Heart left ventricle (tissue), 16 donors: ENCODE results near the gene IQSEC1. TPM values are rescaled to one million over a fixed set of nuclear protein-coding genes. Genes with fewer than 3 reads are reported as not detected.
A peak's percentile ranks its signal among the peaks of the same experiment; 100 is the strongest.

Experiments
- ATAC-seq, 4 donors: fragments of 200-7000 bp; cut with Tn5 transposase; one replicate each; pipeline ENCODE4 v1.9.1; 2020 to 2022; ENCODE audit warnings: moderate library complexity in 4 of 4, mild to moderate bottlenecking in 3 of 4, moderate number of reproducible peaks in 1 of 4
- DNase-seq, 5 donors: peaks; one replicate each; pipeline ENCODE4 v3.0.0-alpha.2; 2020
- H3K27ac ChIP-seq, 12 donors: fragments of 200-600 bp; sonication (generic) in 4 of 12; one replicate each; pipeline versions ENCODE4 v1.5.0 to v1.8.0; 2016 to 2022; ENCODE audit warnings: mild to moderate bottlenecking in 2 of 12
- H3K27me3 ChIP-seq, 9 donors: fragments of 200-600 bp; sonication (generic) in 2 of 9; one replicate each; pipeline versions ENCODE4 v1.5.1 to v1.8.0; 2016 to 2022; ENCODE audit warnings: mild to moderate bottlenecking in 3 of 9
- H3K36me3 ChIP-seq, 9 donors: fragments of 200-600 bp; sonication (generic) in 2 of 9; one replicate each; pipeline versions ENCODE4 v1.5.0 to v1.8.0; 2018 to 2022; ENCODE audit warnings: mild to moderate bottlenecking in 2 of 9
- H3K4me1 ChIP-seq, 12 donors: fragments of 200-600 bp; sonication (generic) in 4 of 12; one replicate each; pipeline versions ENCODE4 v1.5.0 to v1.8.0; 2016 to 2022; ENCODE audit warnings: mild to moderate bottlenecking in 3 of 12
- H3K4me3 ChIP-seq, 12 donors: fragments of 200-600 bp; sonication (generic) in 4 of 12; one replicate each; pipeline versions ENCODE4 v1.5.0 to v1.8.0; 2017 to 2022; ENCODE audit warnings: mild to moderate bottlenecking in 9 of 12, moderate library complexity in 4 of 12
- H3K9me3 ChIP-seq, 12 donors: fragments of 200-600 bp; sonication (generic) in 4 of 12; one replicate each; pipeline versions ENCODE4 v1.5.0 to v1.8.0; 2016 to 2022; ENCODE audit warnings: mild to moderate bottlenecking in 1 of 12
- CTCF ChIP-seq, 12 donors: fragments of 200-600 bp; sonication (generic) in 4 of 12; IDR thresholded peaks; one replicate each; pipeline versions ENCODE4 v1.5.0 to v1.8.0; 2018 to 2022; ENCODE audit warnings: antibody characterized with exemption in 12 of 12, mild to moderate bottlenecking in 5 of 12
- POLR2A ChIP-seq, 2 donors: fragments of 450-650 bp; IDR thresholded peaks; one replicate each; pipeline ENCODE4 v1.6.1; 2017; ENCODE audit warnings: antibody characterized with exemption in 2 of 2, mild to moderate bottlenecking in 2 of 2, moderate library complexity in 2 of 2
- WGBS, 4 donors: extraction: QIAGEN DNeasy Blood & Tissue Kit in 2 of 4; methylation state at CpG; one replicate each; pipeline versions ENCODE4 v1.1.5 to v1.1.7; 2013 to 2018; 5-methylcytosine and 5-hydroxymethylcytosine counted together
- intact Hi-C, 10 donors: fragments of 100-400 bp; cut with DNase I; formaldehyde crosslinking; loops; one replicate each; pipeline versions ENCODE4 v1.11.1 to v1.14.2; 2022
- polyA plus RNA-seq, 2 donors: library from polyadenylated mRNA; stranded (reverse); fragments of 200-250 nt; gene quantifications; one replicate each; pipeline ENCODE4 v1.2.3, GENCODE V29; 2013
- total RNA-seq, 9 donors: library from RNA; depleted of rRNA in 2 of 9; stranded (reverse); fragments of >200 nt in 2 of 9; fragmentation: NEBNext Ultra II Directional in 3 of 9; extraction: Animal tissue kit (Norgen Biotek cat#: 25700) in 3 of 9; gene quantifications; one replicate each; pipeline versions ENCODE4 v1.1.0 to v1.2.4, GENCODE V29; 2016 to 2023
- donor health status: ischemic (EF 13 %, LVEDD 7.1; RV severe dilation, severe dysfunction).
- donor health status: healthy with polysubstance abuse.
- donor health status: DM: no; HTN: yes; CAD: no.
- donor health status: DM: no; HTN: no; CAD: no.
- donor health status: ischemic (EF 25% LVEDD 6.9; RV normal size, moderate dysfunction).
- donor health status: ischemic (EF 25% LVEDD 5.7; RV mildly dilated, moderate dysfunction).
- donor health status: healthy.
- donor health status: DM: yes; HTN: yes; CAD: no.
- donor health status: ischemic (EF 35%, LVEDD 5.7; RV mildly dilated, moderate dysfunction).
- donor health status: nonischemic (EF 11% LVEDD 7.7; RV severe dilation, severe dysfunction).
- donor health status: DM: yes; HTN: yes; CAD: no.
- donor health status: PGD.
- donor health status: ischemic (EF 29% LVEDD 5.4; RV normal size, mild dysfunction).
- donor health status: nonischemic (EF 23%, LVEDD 6.1; RV moderate dilation, normal function).

IQSEC1 gene
- total and polyA plus RNA-seq, 11 donors = 28.8 to 79.1 (median 62.2) TPM

DNA sequence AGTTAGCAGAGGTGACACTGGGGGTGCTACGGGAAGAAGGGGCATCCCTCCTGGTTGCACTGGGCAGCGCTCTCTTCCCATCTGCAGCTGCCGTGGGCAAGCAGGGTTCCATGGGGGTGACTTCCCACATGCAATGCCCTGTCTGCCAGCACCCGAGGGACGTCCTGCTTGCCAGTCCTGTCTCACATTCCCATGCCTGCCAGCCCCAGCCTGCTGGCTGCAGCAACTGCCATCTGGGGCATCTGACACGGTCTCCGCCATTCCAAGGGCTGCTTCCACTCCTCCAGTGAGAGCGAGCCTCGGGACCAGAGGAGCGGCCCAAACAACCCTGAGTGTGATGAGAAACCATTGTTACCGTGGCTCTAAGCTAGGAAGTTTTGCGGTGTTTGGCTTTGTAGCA is 186.5 kb downstream of the IQSEC1 start:
- TF ChIP-seq CTCF (IDR thresholded peaks at IDR 0.05) = no peak
- TF ChIP-seq POLR2A (IDR thresholded peaks at IDR 0.05) = no peak
- Histone ChIP-seq H3K4me3 (no peak overlapping the region), H3K9me3 (no peaks in the 10 kb centered on the region), H3K36me3 (no peaks in the 10 kb centered on the region), H3K27ac (no peak overlapping the region), H3K27me3 (peaks cover 0 to 7% (median 0%) of the 10 kb centered on the region in 9 donors), H3K4me1 (peaks cover 0 to 15% (median 3%) of the 10 kb centered on the region in 12 donors)
- ATAC-seq (no peak), DNase-seq (peak in 2 of 5 donors; percentile 22 to 27)
- WGBS, 4 donors = 78 to 88% (median 84%) methylated on average over 12 of the region's 12 CpGs
- intact Hi-C loops = no loop called here

GRCh38 chr3:12886106-12886679 is 187.0 kb downstream of the IQSEC1 start:
- peak in 2 of 5 donors; percentile 2 to 3 for DNase-seq
- Histone ChIP-seq H3K4me1 (peaks cover 0 to 11% (median 0%) of the 10 kb centered on the region in 12 donors), H3K9me3 (no peaks in the 10 kb centered on the region), H3K27me3 (peaks cover 0 to 7% (median 0%) of the 10 kb centered on the region in 9 donors), H3K36me3 (no peaks in the 10 kb centered on the region), H3K27ac (no peak overlapping the region), H3K4me3 (no peak overlapping the region)
- WGBS, 4 donors = 67 to 76% (median 69%) methylated on average over 10 of the region's 10 CpGs
- intact Hi-C loops = no loop called here
- no peak for ATAC-seq
- TF ChIP-seq POLR2A (IDR thresholded peaks at IDR 0.05) (no peak), CTCF (IDR thresholded peaks at IDR 0.05) (no peak)

DNA sequence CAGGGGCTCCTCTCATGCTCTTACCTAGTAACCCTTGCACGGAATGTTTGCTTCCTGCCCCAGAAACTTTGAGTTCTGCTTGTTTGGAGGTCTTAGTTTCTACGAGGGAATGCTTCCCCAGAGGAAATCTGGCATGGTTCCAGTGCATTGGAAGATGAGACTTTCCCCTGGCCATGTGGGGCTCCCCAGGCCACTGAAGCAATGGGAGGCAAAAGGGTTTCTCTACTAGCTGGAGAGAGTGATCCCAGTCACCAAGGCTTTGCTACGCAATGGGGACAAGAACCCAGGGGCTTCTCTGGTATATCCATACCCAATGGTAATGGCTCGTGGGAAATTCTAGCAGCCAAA is 187.7 kb downstream of the IQSEC1 start:
- Histone ChIP-seq H3K27ac (no peak overlapping the region), H3K27me3 (peaks cover 0 to 7% (median 0%) of the 10 kb centered on the region in 9 donors), H3K9me3 (no peaks in the 10 kb centered on the region), H3K36me3 (no peaks in the 10 kb centered on the region), H3K4me1 (peaks cover 0 to 11% (median 0%) of the 10 kb centered on the region in 12 donors), H3K4me3 (no peak overlapping the region)
- TF ChIP-seq CTCF (IDR thresholded peaks at IDR 0.05) (no peak), POLR2A (IDR thresholded peaks at IDR 0.05) (no peak)
- intact Hi-C loops = no loop called here
- ATAC-seq = no peak
- WGBS, 4 donors = 74 to 80% (median 78%) methylated on average over 4 of the region's 4 CpGs
- DNase-seq = peak in 2 of 5 donors; percentile 0 to 1

- peak in 2 of 5 donors; percentile 8 to 11 for DNase-seq
- Histone ChIP-seq H3K27ac (peak overlapping the region in 1 of 12 donors; percentile 59), H3K4me1 (peaks cover 0 to 11% (median 0%) of the 10 kb centered on the region in 12 donors), H3K27me3 (peaks cover 0 to 7% (median 0%) of the 10 kb centered on the region in 9 donors), H3K36me3 (no peaks in the 10 kb centered on the region), H3K4me3 (no peak overlapping the region), H3K9me3 (no peaks in the 10 kb centered on the region)
- intact Hi-C loops = no loop called here
- TF ChIP-seq POLR2A (IDR thresholded peaks at IDR 0.05) (no peak), CTCF (IDR thresholded peaks at IDR 0.05) (no peak)
- no peak for ATAC-seq
- WGBS, 4 donors = 88 to 93% (median 93%) methylated on average over 19 to 20 of the region's 20 CpGs
Measured at GRCh38 chr3:12884790-12885582, 188.2 kb downstream of the IQSEC1 start.
